ENCODE results near the gene FOS. TPM values are rescaled to one million over a fixed set of nuclear protein-coding genes. Genes with fewer than 3 reads are reported as not detected.

The FOS gene
- total RNA-seq, 1 donor from 2014 or later: 598 TPM

- no peaks in the 10 kb centered on the region for H3K27me3 Mint-ChIP-seq (ENCODE audit: unreplicated experiment)
- DNase-seq (ENCODE audit: extremely low spot score, unreplicated experiment): peak; percentile 96
- no peak for TF ChIP-seq CTCF (IDR thresholded peaks at IDR 0.05)
- H3K27ac Mint-ChIP-seq (ENCODE audit: unreplicated experiment): peak overlapping the region; percentile 99
- no peaks in the 10 kb centered on the region for H3K9me3 Mint-ChIP-seq (ENCODE audit: unreplicated experiment)
- H3K36me3 Mint-ChIP-seq (ENCODE audit: unreplicated experiment): peaks cover 21% of the 10 kb centered on the region
- peaks cover 47% of the 10 kb centered on the region for H3K4me1 Mint-ChIP-seq (ENCODE audit: unreplicated experiment)
- H3K4me3 Mint-ChIP-seq (ENCODE audit: unreplicated experiment): peak overlapping the region; percentile 92
Measured at GRCh38 chr14:75277008-75277814, 1.4 kb upstream of the FOS start.

GRCh38 chr14:75277815-75278421, 710 bp upstream of the FOS start:
- DNase-seq (ENCODE audit: extremely low spot score, unreplicated experiment): no peak
- no peak for TF ChIP-seq CTCF (IDR thresholded peaks at IDR 0.05)
- Mint-ChIP-seq H3K4me3 (ENCODE audit: unreplicated experiment) (peak overlapping the region; percentile 92), H3K27ac (ENCODE audit: unreplicated experiment) (peak overlapping the region; percentile 99), H3K36me3 (ENCODE audit: unreplicated experiment) (peaks cover 22% of the 10 kb centered on the region), H3K9me3 (ENCODE audit: unreplicated experiment) (no peaks in the 10 kb centered on the region), H3K27me3 (ENCODE audit: unreplicated experiment) (no peaks in the 10 kb centered on the region), H3K4me1 (ENCODE audit: unreplicated experiment) (peaks cover 47% of the 10 kb centered on the region)

GRCh38 chr14:75279153-75279762, 630 bp downstream of the FOS start:
- Mint-ChIP-seq H3K27ac (ENCODE audit: unreplicated experiment) (peak overlapping the region; percentile 99), H3K36me3 (ENCODE audit: unreplicated experiment) (peaks cover 22% of the 10 kb centered on the region), H3K4me1 (ENCODE audit: unreplicated experiment) (peaks cover 34% of the 10 kb centered on the region), H3K9me3 (ENCODE audit: unreplicated experiment) (no peaks in the 10 kb centered on the region), H3K4me3 (ENCODE audit: unreplicated experiment) (peak overlapping the region; percentile 92), H3K27me3 (ENCODE audit: unreplicated experiment) (no peaks in the 10 kb centered on the region)
- DNase-seq (ENCODE audit: extremely low spot score, unreplicated experiment): no peak
- TF ChIP-seq CTCF (IDR thresholded peaks at IDR 0.05): no peak

GRCh38 chr14:75279763-75280290, 1.2 kb downstream of the FOS start:
- H3K36me3 Mint-ChIP-seq (ENCODE audit: unreplicated experiment): peaks cover 22% of the 10 kb centered on the region
- peak overlapping the region; percentile 99 for H3K27ac Mint-ChIP-seq (ENCODE audit: unreplicated experiment)
- no peaks in the 10 kb centered on the region for H3K27me3 Mint-ChIP-seq (ENCODE audit: unreplicated experiment)
- no peak for TF ChIP-seq CTCF (IDR thresholded peaks at IDR 0.05)
- no peaks in the 10 kb centered on the region for H3K9me3 Mint-ChIP-seq (ENCODE audit: unreplicated experiment)
- H3K4me3 Mint-ChIP-seq (ENCODE audit: unreplicated experiment): peak overlapping the region; percentile 92
- H3K4me1 Mint-ChIP-seq (ENCODE audit: unreplicated experiment): peaks cover 30% of the 10 kb centered on the region
- no peak for DNase-seq (ENCODE audit: extremely low spot score, unreplicated experiment)
